ENCODE data around the gene FAM20A.
"Not testable (repeated sequence)": the region's sequence is repeated elsewhere in the genome, so short reads cannot be mapped to it uniquely, and the experiment has no call there.

FAM20A gene

GRCh38 chr17:68498479-68499326, 102.5 kb downstream of the FAM20A start:
- TF ChIP-seq CTCF (IDR thresholded peaks at IDR 0.05; ENCODE audit: insufficient read depth, low read depth, low read length, missing control alignments) = no peak
- H3K4me3 ChIP-seq (ENCODE audit: low read length) = no peak overlapping the region
- no peak for DNase-seq (ENCODE audit: low read depth)

DNA sequence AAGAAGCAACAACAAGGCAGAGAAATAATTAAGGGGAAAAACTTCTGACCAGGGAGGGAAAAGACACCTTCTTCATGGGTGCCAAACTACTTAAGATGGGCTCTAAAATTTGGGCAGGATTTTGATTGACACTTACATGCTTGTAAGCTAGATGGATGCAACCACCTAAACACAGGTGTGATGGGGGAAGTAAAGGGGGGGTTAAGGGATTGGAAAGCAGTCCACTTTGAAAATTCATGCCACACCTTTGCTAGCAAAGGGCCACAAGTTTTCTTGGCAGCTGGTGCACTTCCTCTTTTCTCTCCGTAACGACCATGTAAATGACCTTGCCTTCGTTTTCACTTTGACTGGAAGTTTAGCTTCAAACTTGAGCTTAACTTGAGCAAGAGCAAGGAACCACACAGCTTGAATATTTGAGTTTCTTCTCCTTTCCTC, 103.3 kb downstream of the FAM20A start:
- no peak overlapping the region for H3K4me3 ChIP-seq (ENCODE audit: low read length)
- no peak for TF ChIP-seq CTCF (IDR thresholded peaks at IDR 0.05; ENCODE audit: insufficient read depth, low read depth, low read length, missing control alignments)
- no peak for DNase-seq (ENCODE audit: low read depth)

DNA sequence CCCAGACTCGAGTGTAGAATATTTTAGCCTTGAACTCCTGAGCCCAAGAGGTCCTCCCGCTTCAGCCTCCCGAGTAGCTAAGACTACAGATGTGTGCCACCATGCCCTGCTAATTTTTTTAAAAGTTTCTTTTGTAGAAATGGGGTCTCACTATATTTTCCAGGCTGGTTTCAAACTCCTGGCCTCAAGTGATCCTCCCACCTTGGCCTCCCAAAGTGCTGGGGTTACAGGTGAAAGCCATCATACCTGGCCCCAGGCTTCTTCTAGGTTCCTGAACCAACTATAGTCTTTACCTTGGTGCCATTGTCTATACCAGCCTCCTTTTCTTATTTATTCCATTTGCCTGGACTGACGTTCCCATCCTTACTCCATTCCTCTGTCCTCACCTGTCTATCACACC, 106.1 kb downstream of the FAM20A start:
- no peak for DNase-seq (ENCODE audit: low read depth)
- TF ChIP-seq CTCF (IDR thresholded peaks at IDR 0.05; ENCODE audit: insufficient read depth, low read depth, low read length, missing control alignments) = no peak
- no peak overlapping the region for H3K4me3 ChIP-seq (ENCODE audit: low read length)

DNA sequence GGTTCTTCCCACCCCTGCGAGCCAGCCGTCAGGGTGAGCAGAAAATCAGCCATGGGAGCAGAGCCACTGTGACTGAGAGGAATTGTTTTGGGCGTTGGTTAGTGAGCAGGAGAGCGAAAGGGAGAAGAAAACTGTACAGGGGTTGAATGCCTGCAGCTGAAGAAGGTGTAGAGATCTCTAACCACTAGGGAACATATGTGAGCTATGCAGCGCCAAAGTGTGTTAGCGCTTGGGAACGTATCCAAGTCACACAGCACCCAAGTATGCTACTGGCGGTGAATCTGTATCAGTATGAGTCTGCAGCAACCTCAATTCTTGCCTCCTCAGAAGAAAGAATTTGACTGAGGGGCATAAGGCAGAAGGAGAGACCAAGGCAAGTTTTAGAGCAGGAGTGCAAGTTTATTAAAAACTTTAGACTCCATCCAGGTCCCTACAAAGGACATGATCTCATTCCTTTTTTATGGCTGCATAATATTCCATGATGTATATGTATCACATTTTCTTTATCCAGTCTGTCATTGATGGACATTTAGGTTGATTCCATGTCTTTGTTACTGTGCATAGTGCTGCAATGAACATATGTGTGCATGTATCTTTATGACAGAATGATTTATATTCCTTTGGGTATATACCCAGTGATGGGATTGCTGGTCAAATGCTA, 108.6 kb downstream of the FAM20A start:
- not testable (repeated sequence) for H3K4me3 ChIP-seq (ENCODE audit: low read length); DNase-seq (ENCODE audit: low read depth)

DNA sequence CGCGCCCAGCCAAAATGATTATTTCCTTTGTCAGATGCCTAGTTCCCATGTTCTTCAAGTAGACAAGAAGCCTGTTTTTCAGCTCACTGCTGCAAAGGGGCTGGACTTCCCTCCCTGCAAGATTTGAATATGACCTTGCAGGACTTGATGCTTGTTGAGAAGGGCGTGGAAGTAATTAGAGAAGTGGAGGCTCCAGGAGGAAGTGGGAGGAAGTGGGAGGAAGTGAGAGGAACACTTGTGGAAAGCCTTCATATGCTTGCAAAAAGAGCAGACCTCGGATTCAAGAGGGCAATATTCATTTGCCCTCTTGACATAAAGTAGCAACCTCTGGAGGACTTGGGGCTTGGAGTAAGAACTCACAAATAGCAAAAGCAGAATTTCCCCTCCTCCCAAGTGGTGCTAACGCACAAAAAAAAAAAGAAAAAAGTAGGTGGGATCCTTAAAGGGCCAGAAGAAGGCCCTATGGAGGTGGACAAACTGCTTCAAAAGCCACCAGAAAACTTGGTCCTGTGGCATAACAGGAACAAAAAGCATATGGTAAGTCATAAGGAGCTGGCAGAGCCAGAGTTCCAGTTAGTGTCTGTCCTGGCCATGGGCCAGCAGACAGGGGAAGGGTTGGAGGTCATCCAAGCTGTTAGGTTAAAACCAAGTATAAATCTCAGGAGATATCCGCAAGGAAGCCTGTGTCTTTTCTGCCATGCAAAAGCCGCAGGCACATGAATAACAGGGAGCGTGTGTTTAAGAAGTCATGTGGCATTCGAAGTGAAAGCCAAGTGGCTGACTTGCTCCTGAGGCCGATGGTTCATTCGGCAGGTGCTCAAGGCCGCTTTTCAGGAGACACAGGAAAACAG, 109.6 kb downstream of the FAM20A start:
- no peak overlapping the region for H3K4me3 ChIP-seq (ENCODE audit: low read length)
- DNase-seq (ENCODE audit: low read depth) = peak; percentile 64
- no peak for TF ChIP-seq CTCF (IDR thresholded peaks at IDR 0.05; ENCODE audit: insufficient read depth, low read depth, low read length, missing control alignments)

DNA sequence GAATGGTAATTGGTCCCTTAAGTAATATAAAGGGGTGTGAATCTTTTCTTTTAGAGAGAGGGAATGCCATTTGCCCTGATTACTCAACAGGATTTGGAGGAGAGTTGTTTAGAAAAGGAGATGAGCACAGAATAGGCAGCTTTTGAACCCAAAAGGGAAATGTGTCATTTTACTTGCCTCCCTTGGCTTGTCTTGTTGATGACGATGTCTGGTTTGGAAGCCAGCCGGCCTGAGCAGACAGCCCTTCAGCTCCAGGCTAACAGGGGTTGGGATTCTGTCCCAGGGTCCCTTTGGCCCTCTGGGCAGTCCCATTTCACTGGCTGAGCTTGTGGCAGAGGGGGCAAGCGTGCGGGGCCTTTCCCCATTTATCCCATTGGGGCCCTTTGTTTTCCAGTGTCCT, 111.2 kb downstream of the FAM20A start:
- no peak for DNase-seq (ENCODE audit: low read depth)
- TF ChIP-seq CTCF (IDR thresholded peaks at IDR 0.05; ENCODE audit: insufficient read depth, low read depth, low read length, missing control alignments) = no peak
- no peak overlapping the region for H3K4me3 ChIP-seq (ENCODE audit: low read length)
